Keratinocyte (primary cell): ENCODE measurements around the gene UROC1.

Experiments
- CTCF ChIP-seq, 3 experiments: IDR thresholded peaks in 1 of 3; conservative IDR thresholded peaks in 1 of 3; optimal IDR thresholded peaks in 1 of 3; 2 replicates in 2 of 3; 3 replicates in 1 of 3; pipeline versions ENCODE3 to v1.5.1; 2011; ENCODE audit warnings: low read length in 3 of 3, mild to moderate bottlenecking in 3 of 3, moderate library complexity in 2 of 3, control low read depth in 1 of 3, inconsistent platforms in 1 of 3; ENCODE audit not compliant: insufficient read depth in 2 of 3; ENCODE audit errors: extremely low read depth in 1 of 3
- EZH2 ChIP-seq: IDR thresholded peaks from one replicate; pipeline ENCODE4 v1.6.1; 2012; ENCODE audit warnings: inconsistent platforms, mild to moderate bottlenecking, low read length, moderate library complexity

DNA sequence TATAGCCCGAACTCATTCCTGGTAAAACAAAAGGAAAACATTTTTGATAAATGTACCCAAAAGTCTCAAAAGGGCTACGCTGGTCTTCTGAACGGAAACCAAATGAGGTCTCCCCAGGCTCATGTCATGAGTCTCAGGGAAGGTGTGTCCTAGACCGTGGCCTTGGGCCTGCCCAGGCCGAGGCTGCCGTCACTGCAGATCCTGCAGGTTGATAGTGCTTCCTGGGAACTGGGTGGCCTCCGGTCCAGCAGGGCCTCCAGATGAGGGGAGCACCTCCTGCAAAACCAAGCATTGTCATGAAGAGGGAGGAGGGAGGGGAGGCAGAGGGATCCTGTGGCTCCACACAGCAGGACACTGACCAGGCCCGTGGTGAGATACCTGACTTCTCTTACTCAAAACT lies 79.4 kb downstream of the UROC1 start:
- no peak for TF ChIP-seq CTCF (optimal IDR thresholded peaks at IDR 0.05 in 1 of 3, IDR thresholded peaks at IDR 0.05 in 1 of 3, conservative IDR thresholded peaks at IDR 0.05 in 1 of 3; ENCODE audit: extremely low read depth in 1 of 3, insufficient read depth in 2 of 3, low read length in 3 of 3)
- no peak for TF ChIP-seq EZH2
